Heart left ventricle (tissue), 13 donors: Measurements from ENCODE around the gene ZDHHC4.

Experiments
- CTCF ChIP-seq, 12 donors: fragments of 200-600 bp; sonication (generic) in 4 of 12; IDR thresholded peaks; one replicate each; pipeline versions ENCODE4 v1.5.0 to v1.8.0; 2018 to 2022; ENCODE audit warnings: antibody characterized with exemption in 12 of 12, mild to moderate bottlenecking in 5 of 12
- POLR2A ChIP-seq, 2 donors: fragments of 450-650 bp; IDR thresholded peaks; one replicate each; pipeline ENCODE4 v1.6.1; 2017; ENCODE audit warnings: antibody characterized with exemption in 2 of 2, mild to moderate bottlenecking in 2 of 2, moderate library complexity in 2 of 2
- donor health status: ischemic (EF 13 %, LVEDD 7.1; RV severe dilation, severe dysfunction).
- donor health status: DM: no; HTN: yes; CAD: no.
- donor health status: DM: no; HTN: no; CAD: no.
- donor health status: ischemic (EF 25% LVEDD 6.9; RV normal size, moderate dysfunction).
- donor health status: ischemic (EF 25% LVEDD 5.7; RV mildly dilated, moderate dysfunction).
- donor health status: ischemic (EF 35%, LVEDD 5.7; RV mildly dilated, moderate dysfunction).
- donor health status: nonischemic (EF 11% LVEDD 7.7; RV severe dilation, severe dysfunction).
- donor health status: DM: yes; HTN: yes; CAD: no.
- donor health status: PGD.
- donor health status: ischemic (EF 29% LVEDD 5.4; RV normal size, mild dysfunction).
- donor health status: nonischemic (EF 23%, LVEDD 6.1; RV moderate dilation, normal function).

- TF ChIP-seq CTCF (IDR thresholded peaks at IDR 0.05) = no peak
- TF ChIP-seq POLR2A (IDR thresholded peaks at IDR 0.05) = no peak
Measured at GRCh38 chr7:6589151-6589828, 12.0 kb downstream of the ZDHHC4 start.
